Measurements from ENCODE around the gene TM9SF3.
"Not testable (repeated sequence)": the region's sequence is repeated elsewhere in the genome, so short reads cannot be mapped to it uniquely, and the experiment has no call there.

The TM9SF3 gene

DNA sequence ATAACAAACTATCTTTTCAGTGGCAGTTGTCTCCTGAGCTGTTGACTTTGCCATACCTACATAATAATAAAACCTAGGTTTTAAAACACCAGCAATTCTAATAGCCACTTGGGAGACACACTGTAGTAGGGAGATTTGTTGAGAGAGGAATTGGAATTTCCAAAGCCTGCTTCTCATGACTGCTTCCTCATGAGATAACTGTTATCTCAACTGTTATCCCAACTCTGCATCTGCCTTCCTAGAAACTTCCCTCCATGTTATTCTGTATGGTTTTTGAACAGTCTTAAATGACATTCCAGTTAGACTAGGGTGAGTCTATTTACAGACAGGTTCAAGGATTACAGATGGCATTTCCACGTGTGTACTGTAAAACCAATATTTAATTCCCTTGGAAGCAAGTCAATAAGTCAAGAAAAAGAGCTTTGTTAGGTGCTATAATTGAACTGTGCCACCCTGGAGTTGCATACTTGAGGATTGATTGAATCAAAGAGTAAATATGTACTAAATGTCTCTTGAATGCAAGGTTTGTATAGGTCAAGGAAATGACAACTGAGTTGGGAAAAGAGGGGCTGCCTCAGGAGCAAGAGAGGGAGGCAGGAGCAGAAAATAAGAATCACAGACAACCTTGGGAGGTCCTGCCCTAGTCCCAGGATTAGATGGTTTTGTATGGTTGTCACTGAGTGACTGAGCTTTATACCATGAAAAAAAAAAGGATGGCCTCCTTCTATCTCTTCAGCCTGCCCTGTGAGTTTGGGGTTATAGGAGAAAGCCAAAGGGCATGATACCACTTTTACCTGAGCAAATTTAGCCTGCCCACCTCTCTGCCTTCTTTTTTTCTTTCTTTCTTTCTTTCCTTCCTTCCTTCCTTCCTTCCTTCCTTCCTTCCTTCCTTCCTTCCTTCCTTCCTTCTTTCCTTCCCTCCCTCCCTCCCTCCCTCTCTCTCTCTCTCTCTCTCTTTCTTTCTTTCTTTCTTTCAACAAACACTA, 9.9 kb upstream of the TM9SF3 start:
- DNase-seq, result no peak

DNA sequence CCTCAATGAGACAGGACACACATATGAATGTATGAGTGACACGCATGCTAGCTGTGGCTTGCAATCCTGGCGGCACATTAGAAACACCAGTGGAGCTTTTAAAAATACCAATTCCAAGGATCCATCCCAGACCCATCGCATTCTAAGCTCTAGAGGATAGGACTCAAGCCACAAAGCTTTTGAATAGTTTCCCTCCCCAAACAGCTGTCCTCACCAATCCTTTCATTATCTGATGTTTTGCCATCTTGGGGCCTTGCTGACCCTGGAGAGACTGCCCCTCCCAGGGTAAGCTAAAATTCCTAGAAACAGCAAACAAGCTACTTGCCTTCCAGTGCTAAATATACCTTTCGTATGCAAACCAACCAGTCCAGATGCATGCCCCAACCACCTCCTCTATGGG, 8.9 kb upstream of the TM9SF3 start:
- DNase-seq, result no peak

DNA sequence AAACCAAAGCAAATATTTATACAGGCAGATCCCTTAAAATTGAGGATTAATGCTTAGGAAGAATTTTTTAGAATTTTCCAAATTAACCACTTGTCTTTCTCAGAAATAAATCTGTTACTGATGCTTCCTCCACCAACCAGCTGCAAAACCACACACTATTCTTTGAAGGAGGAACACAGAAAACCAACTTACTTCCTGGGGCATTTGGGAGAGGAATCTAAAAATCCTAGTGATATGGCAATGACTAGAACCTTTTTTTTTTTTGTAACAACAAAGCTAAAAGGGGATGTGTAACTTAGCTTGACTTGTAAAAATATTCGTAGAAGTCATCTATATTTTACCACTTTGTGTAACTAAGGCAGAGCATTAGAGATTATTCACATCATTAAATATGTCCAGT, 5.1 kb upstream of the TM9SF3 start:
- DNase-seq, result no peak

DNA sequence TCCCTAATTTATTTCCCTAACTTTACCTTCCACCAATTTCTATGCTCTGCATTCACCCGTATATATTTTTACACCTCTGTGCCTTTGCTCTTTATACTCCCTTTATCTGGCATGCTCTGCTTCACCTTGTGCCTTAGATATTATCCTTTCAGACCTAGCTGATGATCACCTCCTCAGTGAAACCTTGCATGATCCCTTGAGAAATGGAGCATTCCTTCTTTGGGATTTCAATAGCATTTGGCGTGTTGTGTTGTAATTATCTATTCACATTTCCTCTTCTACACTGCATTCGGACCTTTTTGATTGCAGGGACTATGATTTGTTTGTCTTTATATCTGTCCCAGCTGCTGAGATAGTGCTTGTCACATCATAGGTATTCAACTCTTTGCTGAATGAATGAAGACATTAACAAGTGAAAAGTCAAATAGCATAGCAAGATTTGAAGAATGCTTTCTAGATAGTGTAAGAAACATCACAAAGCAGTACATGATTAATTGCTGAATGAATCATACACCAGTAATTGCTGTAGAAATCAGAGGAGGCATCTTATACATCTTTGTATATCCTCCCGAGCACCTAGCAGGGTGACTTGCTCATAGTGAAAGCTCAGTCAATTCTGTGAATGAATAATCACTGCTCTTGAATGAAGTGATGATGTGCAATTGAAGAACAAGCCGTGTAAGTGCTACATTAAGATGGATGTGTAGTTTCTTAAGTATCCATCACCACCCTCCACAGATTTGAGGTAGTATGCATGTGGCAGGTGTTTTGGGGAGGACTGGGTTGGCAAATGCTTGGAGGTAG, 2.0 kb upstream of the TM9SF3 start:
- peak; percentile 47 for DNase-seq

DNA sequence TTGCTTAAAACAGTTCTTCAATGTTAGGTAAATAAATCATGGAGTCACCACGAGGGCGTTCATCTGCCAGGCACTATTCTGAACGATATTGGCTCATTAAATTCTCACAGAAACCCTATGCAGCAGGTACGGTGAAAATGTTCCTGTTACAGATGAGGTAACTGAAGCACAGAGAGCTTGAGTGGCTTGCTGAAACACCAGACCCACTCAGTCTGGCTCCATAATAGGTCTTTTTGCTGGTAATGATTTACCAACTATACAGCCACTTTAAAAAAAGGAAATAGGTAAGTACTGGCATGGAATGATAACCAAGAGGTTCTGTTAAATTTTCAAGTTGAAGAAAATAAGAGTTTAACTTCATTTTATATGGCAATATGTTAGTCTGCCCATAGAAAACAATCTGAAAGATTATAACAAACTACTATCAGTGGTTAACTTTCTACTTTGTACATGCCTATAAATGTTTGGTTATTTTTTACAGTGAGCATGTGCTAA, 1.3 kb upstream of the TM9SF3 start:
- DNase-seq, result no peak

DNA sequence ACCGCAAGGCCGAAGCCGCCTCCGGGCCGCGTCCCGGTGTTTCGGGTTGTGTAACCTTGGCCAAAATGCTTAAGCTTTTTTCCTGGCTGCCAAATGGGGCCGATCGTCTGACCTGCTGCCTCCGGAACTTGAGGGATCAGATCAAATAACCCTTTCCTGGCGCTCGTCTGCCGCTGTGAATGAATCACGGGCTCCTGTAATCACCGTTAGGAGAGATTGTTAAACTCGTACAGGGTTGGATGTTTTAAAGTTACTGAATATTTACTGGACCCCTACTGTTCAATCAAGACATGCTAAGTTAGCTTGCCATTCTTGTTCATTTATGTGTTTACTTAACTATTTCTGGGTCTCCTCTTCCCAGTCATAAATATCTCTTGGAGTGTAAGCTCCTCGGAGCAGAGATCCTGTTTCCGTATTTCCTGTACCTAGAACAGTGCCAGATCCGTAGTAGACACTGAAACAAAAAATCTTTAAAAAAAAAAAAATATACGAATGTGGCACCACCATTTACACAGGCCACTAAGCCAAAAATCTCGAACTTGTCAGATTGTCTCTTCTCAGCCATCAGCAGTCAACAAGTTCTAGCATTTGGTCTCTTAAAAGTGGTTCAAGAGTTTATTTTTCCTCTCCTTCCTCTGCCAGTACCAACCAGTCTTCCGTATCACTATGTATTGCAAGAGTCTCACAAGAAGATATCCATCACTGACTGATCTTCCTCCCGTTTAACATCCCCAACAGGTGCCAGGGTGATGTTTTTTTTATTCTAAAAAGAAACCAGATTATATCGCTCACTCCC, 650 bp upstream of the TM9SF3 start:
- peak; percentile 58 for DNase-seq

DNA sequence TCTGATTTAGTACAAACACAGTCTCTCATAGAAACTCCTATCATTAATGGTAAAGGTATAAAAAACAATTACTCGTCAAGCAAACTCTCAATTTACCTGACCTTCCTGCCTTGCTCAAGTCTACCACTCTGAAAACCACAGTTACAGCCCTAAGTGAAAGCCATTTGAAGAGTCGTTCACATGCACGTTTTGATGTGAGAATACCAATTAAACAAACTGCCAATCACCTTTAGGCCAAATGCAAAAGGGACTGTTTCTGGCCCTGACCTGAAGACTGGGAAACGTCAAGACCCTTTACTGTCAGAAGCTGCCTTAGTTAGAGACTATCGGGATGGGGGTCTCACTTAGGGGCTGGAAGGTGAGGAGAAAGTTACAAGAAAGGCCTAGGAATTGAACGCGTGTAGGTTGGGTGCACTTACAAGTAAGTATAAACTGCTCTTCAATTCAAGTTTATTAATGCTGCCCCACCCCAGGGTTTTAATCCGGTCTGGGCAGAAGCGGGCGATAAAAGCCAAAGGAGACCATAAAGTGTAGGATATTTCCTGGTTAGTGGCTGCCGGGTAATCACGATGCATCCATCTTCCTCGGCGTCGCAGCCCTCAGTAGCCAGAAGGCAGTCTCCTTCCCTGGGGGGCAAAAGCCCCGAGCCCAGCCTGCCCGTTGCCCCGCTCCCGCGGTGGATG, 935 bp downstream of the TM9SF3 start:
- no peak for DNase-seq

DNA sequence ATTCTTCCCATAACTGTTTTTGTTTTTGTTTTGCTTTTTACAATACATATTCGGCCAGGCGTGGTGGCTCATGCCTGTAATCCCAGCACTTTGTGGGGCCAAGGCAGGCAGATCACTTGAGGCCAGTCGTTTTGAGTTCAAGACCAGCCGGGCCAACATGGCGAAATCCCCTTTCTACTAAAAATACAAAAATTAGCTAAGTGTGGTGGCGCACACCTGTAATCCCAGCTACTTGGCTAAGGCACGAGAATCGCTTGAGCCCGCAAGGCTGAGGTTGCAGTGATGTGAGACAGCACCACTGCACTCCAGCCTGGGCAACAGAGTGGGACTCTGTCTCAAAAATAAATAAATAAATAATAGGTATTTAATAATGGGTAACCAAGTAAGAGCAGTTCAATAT, 2.3 kb downstream of the TM9SF3 start:
- DNase-seq, result no peak

DNA sequence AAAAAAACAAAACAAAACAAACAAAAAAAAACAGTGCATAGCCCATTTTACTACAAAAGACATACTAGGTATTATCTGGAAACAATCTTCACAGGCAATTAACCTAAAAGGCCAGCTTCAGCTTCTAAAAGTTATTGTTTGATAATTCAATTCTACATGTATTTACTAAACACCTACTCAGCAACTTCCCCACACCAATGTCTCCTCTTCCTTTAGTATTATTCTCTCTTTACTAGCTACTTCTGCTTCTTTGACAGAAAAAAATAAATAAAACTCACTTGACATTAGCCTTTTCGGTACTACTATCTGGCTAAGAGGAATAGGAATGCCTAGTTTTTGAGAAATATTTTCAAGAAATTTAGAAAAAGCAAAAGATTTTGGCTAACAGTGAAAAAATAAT, 2.8 kb downstream of the TM9SF3 start:
- no peak for DNase-seq

DNA sequence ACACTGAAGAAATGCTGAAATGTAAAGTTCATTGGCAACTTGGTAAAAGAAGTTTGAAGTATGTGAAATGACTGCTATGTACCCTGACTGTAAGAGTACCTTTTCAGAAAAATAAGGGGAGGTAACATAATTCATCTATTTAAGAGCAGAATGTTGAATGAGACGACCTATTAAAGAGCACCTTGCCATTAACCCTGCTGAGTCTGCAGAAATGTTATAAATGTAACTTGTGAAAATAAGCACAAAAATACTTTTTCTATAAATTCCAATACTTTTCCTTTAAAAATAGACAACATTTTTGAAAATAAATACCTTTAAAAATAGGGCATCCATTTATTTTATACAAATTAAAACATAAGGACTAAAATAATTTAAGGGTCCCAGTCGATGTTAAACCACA, 7.7 kb downstream of the TM9SF3 start:
- no peak for DNase-seq

DNA sequence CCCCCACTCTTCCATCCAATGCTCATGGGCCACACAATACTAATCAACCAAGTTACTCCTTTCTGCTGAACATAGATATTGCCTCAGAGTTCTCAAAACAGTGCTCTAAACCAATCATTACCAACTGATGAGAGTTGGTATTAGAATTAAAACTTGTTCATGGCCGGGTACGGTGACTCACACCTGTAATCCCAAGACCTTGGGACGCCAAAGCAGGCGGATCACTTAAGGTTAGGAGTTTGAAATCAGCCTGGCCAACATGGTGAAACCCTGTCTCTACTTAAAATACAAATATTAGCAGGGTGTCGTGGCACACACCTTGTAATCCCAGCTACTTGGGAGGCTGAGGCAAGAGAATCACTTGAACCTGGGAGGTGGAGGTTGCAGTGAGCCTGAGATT, 8.2 kb downstream of the TM9SF3 start:
- DNase-seq, result no peak

DNA sequence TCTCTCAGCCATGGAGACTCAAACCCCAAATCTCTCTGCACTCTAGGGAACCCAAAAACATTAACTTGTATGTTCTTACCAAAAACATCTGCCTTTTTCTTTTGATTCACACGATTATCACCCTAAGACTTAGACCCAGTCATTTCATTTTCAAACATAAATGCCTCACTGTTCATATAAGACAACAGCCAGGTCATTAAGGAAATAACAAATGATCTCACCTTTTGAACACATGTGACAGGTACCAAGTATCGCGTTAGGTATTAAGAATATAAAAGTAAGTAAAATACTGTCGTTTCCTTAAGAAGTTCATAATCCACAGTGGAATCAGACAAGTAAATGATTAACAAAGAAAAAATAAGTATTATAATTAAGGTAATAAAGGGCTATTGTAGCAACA, 8.8 kb downstream of the TM9SF3 start:
- DNase-seq, result no peak

DNA sequence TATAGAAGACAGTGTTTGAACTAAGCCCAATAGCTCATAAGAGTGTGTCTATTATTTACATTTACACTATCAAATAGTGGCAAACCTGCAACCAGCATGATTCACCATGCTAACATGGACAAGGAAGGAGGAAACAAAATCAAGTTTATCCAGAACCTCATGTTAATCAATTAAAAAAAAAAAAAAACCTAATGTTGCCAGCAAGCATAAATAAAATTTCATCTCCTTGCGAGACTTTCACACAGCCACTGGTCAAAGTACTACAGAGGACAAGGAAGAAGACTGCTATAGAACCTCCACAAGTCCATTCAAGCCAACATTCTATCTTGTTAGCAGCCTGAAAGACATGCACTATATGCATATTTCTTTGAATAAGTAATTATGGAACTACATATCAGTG, 9.7 kb downstream of the TM9SF3 start:
- DNase-seq, result no peak

DNA sequence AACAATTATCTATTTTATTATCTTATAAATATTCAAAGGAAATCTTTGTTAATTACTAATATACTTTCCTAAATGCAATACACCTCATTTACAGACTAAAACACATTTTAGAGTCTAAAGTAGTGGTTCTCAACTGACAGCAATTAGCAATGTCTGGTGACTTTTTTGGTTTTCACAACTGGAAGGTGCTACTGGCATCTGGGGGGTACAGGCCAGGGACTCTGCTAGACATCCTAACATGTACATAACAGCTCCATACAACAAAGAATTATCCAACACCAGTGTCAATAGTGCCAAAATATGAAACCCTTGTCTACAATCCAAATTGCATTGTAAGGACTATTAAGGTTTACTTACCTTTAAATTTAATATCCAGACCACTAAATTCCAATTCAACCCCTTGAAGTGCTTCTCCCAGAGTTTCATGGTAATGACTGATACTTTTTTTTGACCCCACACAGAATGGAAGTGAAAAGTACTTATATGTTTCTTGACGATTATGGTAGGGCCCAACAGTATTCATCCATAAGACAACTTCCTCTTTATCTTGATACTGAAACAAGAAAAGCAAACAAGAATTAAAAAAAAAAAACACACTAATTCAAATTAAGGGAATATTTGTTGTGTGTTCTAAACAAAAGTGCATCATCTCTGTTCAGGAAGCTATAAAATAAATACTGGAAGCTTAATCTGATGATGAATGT, 10.4 kb downstream of the TM9SF3 start:
- no peak for DNase-seq

DNA sequence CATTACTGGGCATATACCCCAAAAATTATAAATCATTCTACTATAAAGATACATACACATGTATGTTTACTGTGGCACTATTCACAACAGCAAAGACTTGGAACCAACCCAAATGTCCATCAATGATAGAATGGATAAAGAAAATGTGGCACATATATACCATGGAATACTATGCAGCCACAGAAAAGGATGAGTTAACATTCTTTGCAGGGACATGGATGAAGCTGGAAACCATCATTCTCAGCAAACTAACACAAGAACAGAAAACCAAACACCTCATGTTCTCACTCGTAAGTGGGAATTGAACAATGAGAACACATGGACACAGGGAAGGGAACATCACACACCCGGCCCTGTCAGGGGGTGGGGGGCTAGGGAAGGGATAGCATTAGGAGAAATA, 12.2 kb downstream of the TM9SF3 start:
- DNase-seq, result not testable (repeated sequence)

DNA sequence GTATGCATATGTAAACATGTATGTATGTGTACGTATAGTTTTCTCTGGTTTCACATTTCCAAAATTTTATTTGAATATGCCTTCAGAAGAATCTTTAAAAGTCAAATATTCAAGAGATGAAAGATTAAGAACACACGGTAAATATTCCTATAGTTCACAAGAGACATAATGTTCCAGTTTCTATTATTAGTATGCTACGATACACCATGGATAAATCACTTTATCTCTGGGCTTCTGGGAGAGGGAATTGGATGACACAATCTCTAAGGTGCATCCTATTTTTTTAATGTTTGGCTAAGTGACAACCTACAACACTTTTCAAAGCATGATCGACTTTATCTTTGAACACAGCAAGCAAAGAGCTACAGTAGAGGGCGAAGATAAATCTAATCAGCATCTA, 13.8 kb downstream of the TM9SF3 start:
- no peak for DNase-seq

DNA sequence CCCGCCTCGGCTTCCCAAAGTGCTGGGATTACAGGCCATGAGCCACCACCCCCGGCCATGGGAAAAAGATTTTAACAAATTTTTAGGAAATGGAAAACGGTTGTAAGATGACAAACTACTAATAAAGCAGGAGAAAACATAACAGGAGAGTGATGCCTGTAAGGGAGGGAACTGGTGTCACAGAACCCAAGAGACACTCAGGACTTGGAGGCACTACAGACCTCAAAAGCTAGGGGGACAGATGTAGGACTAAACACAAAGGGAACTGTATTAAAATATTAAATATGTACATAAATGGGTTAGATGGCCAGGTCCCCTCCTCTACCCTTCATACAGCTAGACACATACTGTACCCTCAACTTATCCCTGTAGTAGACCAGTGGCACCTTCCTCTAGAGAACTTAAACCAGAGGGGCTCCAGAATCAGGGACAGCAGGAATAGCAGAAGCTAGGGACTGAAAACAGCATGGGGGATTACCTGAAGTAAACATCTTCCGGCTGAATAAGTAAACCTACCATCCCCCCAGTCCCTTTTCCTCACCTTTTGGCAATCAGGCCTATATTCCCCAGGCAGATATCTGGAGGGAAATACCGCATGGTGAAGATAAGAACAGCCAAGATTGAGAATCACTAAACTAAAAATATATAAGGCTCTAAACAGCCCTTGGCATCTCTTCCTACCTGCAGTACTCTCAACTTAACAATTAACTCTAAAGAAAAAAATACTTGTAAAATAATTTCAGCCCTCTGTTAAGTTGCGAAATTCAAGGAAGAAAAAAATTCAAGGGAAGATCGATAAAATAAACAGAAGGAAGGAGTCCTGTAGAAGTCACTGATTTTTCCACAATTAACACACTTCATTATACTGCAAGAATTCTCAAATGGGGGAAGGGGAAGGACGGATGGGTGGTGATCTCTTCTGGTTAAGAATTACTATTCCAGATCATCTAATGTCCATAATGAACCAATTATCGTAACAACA, 15.5 kb downstream of the TM9SF3 start:
- no peak for DNase-seq

DNA sequence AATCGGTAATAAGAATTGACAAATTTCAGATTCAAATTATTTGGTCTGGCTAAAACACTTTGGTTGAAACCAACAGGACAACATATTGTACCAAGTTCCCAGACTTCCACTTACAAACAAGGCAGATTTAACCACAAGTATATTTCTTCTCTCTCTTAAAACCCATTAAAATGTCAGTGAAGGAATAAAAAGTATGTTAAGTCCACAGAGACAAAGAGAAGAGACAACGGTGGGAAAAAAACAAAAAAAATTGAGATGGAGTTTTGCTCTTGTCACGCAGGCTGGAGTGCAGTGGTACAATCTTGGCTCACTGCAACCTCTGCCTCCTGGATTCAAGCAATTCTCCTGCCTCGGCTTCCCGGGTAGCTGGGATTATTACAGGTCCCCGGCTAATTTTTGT, 16.3 kb downstream of the TM9SF3 start:
- DNase-seq, result no peak

DNA sequence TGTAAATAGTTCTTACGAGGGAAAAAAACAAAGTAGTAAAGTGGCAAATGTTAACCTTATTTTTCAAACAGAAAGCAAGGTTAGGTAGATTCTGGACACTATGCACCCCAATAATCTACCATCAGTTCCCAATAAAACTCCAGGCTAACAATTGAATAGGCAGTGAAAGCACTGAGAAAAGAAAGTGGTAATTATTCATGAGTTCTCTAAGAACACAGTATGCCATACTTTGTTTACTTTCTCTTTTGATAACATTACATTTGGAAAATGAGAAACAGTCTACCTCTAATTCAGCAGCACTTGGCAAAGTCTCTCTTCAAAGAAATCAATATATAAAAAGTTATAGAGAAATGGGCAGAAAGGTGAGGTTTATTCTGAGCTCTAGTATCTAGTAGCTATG, 18.4 kb downstream of the TM9SF3 start:
- no peak for DNase-seq

DNA sequence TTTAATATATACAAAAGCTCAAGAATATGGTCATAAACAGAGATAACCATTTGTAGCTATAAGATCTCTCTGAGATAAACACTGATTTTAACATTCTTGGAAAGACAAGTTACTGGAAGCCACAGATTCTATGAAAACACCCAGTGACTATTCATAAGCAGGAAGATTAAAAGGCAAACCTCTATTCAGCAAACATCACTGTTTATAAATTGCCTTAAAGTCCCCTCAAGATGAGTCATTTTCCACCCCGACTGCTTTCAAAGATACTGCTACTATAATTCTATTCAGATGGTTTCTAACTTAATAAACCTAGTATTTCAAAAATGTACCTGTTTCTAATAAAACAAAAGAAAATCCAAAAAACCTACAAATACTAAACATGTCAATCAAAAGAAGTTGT, 21.0 kb downstream of the TM9SF3 start:
- DNase-seq, result no peak
